Tibial nerve (tissue), 4 donors: ENCODE data around the gene EIF2A.

Experiments
- EP300 ChIP-seq, 2 donors: sonication (generic); formaldehyde crosslinking; IDR thresholded peaks; one replicate each; pipeline ENCODE4 v1.6.1; 2017; ENCODE audit warnings: antibody characterized with exemption in 2 of 2, mild to moderate bottlenecking in 1 of 2
- POLR2A ChIP-seq, 2 donors: fragments of 450-650 bp; IDR thresholded peaks; one replicate each; pipeline ENCODE4 v1.6.1; 2017; ENCODE audit warnings: antibody characterized with exemption in 2 of 2, mild to moderate bottlenecking in 2 of 2, moderate library complexity in 2 of 2
- TF ChIP-seq, protein P1 (sequence below), 5 experiments: fragments of 200-600 bp in 3 of 5; fragments of 450-650 bp in 2 of 5; sonication (generic) in 3 of 5; IDR thresholded peaks; one replicate each; pipeline ENCODE4 v1.5.1; 2016 to 2019; ENCODE audit warnings: antibody characterized with exemption in 5 of 5, mild to moderate bottlenecking in 3 of 5, moderate library complexity in 2 of 5

DNA sequence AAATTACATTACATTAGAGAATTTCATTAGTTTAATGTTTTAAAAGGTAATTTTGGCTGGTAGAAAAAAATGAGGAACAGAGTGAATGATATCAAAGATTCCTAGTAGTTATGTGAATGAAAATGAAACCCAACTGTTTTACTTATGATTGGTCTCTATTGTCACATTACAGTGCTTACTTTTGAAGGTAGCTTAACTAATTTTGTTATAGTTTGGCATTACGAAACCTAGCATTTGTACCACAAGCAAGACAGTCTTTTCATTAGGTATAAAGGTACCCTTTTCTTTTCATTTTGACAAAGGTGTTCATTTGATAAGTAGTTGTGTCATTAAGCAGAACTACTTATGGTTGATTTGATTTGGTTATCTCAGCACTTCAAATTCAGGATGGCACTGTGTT is 63.4 kb downstream of the EIF2A start:
- TF ChIP-seq, protein P1, sequence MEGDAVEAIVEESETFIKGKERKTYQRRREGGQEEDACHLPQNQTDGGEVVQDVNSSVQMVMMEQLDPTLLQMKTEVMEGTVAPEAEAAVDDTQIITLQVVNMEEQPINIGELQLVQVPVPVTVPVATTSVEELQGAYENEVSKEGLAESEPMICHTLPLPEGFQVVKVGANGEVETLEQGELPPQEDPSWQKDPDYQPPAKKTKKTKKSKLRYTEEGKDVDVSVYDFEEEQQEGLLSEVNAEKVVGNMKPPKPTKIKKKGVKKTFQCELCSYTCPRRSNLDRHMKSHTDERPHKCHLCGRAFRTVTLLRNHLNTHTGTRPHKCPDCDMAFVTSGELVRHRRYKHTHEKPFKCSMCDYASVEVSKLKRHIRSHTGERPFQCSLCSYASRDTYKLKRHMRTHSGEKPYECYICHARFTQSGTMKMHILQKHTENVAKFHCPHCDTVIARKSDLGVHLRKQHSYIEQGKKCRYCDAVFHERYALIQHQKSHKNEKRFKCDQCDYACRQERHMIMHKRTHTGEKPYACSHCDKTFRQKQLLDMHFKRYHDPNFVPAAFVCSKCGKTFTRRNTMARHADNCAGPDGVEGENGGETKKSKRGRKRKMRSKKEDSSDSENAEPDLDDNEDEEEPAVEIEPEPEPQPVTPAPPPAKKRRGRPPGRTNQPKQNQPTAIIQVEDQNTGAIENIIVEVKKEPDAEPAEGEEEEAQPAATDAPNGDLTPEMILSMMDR (IDR thresholded peaks at IDR 0.05) = no peak
- TF ChIP-seq POLR2A (IDR thresholded peaks at IDR 0.05) (no peak), EP300 (IDR thresholded peaks at IDR 0.05) (no peak)
